GM12878 (cell line): ENCODE results near the gene PID1. TPM values are rescaled to one million over a fixed set of nuclear protein-coding genes. Genes with fewer than 3 reads are reported as not detected.

ENCODE experiments used
- BCLAF1 ChIP-seq: fragments of 450-650 bp; IDR thresholded peaks from 2 replicates; pipeline ENCODE4 v1.6.1; 2017; ENCODE audit warnings: antibody characterized with exemption, mild to moderate bottlenecking, moderate library complexity
- HDAC6 ChIP-seq: fragments of 200-600 bp; sonication (generic); IDR thresholded peaks from one replicate; pipeline ENCODE4 v1.8.0; 2017; ENCODE audit warnings: antibody characterized with exemption; ENCODE audit not compliant: unreplicated experiment
- HSF1 ChIP-seq: fragments of 150-350 bp; IDR thresholded peaks from 2 replicates; pipeline ENCODE4 v1.6.1; 2014; ENCODE audit warnings: mild to moderate bottlenecking, low read depth, low read length
- IRF3 ChIP-seq: fragments of 450-650 bp; IDR thresholded peaks from 2 replicates; pipeline ENCODE4 v1.6.1; 2014; ENCODE audit warnings: mild to moderate bottlenecking
- NFXL1 ChIP-seq: fragments of 450-650 bp; IDR thresholded peaks from 2 replicates; pipeline ENCODE4 v1.6.1; 2017; ENCODE audit warnings: antibody characterized with exemption, mild to moderate bottlenecking, borderline replicate concordance
- POLR2AphosphoS2 ChIP-seq: IDR thresholded peaks from 2 replicates; pipeline ENCODE4 v1.6.1; 2011; ENCODE audit warnings: low read depth, mild to moderate bottlenecking, low read length, improper control_type of control experiment, moderate library complexity
- POLR2AphosphoS5 ChIP-seq: IDR thresholded peaks from 2 replicates; pipeline ENCODE4 v1.6.1; 2011; ENCODE audit warnings: mild to moderate bottlenecking, low read length, inconsistent platforms
- RAD51 ChIP-seq: fragments of 450-650 bp; IDR thresholded peaks from 2 replicates; pipeline ENCODE4 v1.6.1; 2016; ENCODE audit warnings: moderate library complexity, mild to moderate bottlenecking, inconsistent platforms
- SMAD5 ChIP-seq: IDR thresholded peaks from 2 replicates; pipeline ENCODE4 v1.6.1; 2016; ENCODE audit warnings: antibody characterized with exemption, low read depth
- USF2 ChIP-seq: IDR thresholded peaks from 2 replicates; pipeline ENCODE4 v1.6.1; 2011; ENCODE audit warnings: low read depth, low read length, improper control_type of control experiment, borderline replicate concordance
- YY1 ChIP-seq: IDR thresholded peaks from 2 replicates; pipeline ENCODE4 v1.6.1; 2011; ENCODE audit warnings: low read depth, mild to moderate bottlenecking, low read length
- ZBTB40 ChIP-seq: fragments of 450-650 bp; IDR thresholded peaks from 2 replicates; pipeline ENCODE4 v1.6.1; 2016; ENCODE audit warnings: mild to moderate bottlenecking, moderate library complexity, borderline replicate concordance
- polyA plus RNA-seq, 11 experiments: library from polyadenylated mRNA; depleted of rRNA in 4 of 11; unstranded in 6 of 11; stranded (reverse) in 5 of 11; fragments of >200 nt; fragmentation: Nextera tagmentation in 4 of 11; fragmentation: Illumina TruSeq in 1 of 11; extraction: Ambion mirVana in 4 of 11; extraction: Trizol in 1 of 11; gene quantifications; 1 replicate in 1 of 11; 2 replicates in 10 of 11; pipeline versions ENCODE4 v1.2.1 to v1.2.3, GENCODE V29; 2011 to 2016; ENCODE audit warnings: inconsistent platforms in 2 of 11, missing spikeins in 2 of 11, low read depth in 1 of 11
- total RNA-seq, 4 experiments: library from RNA; depleted of rRNA in 3 of 4; stranded (reverse); fragments of >200 nt in 3 of 4; fragmentation: Illumina TruSeq in 1 of 4; extraction: Trizol in 1 of 4; gene quantifications; 2 replicates each; pipeline versions ENCODE4 v1.2.1 to v1.2.3, GENCODE V29; 2013 to 2021

Gene PID1
- total and polyA plus RNA-seq, 10 of the 15 experiments (the other 5 are each of a cell fraction or from before 2014, with no cell fraction given): not detected

- TF ChIP-seq ZBTB40 (no peak), SMAD5 (no peak), RAD51 (no peak), NFXL1 (no peak), POLR2AphosphoS5 (no peak), YY1 (no peak), HDAC6 (no peak), BCLAF1 (no peak), IRF3 (no peak), USF2 (no peak), HSF1 (no peak), POLR2AphosphoS2 (no peak)
These were observed 182.6 kb downstream of the PID1 start (continued) for GRCh38 chr2:229088517-229088913.
